SK-N-SH treated with all-trans-retinoic acid at 6 μM for 48 hours (cell line): ENCODE results near the gene NCBP3.

Source experiments
- ARNTL ChIP-seq: fragments of 450-650 bp; formaldehyde crosslinking; IDR thresholded peaks from 2 replicates; pipeline ENCODE4 v1.5.0; 2020; ENCODE audit warnings: low read depth, mild to moderate bottlenecking, moderate library complexity, borderline replicate concordance
- BACH2 ChIP-seq: fragments of 250-450 bp; sonication (Bioruptor Pico); IDR thresholded peaks from 2 replicates; pipeline ENCODE4 v1.9.0; 2021; ENCODE audit warnings: mild to moderate bottlenecking, borderline replicate concordance
- CREB5 ChIP-seq: fragments of 250-450 bp; sonication (Bioruptor Pico); IDR thresholded peaks from 2 replicates; pipeline ENCODE4 v1.5.1; 2020; ENCODE audit warnings: low read depth, mild to moderate bottlenecking, moderate library complexity
- CSDC2 ChIP-seq: fragments of 250-450 bp; sonication (Bioruptor Pico); IDR thresholded peaks from 2 replicates; pipeline ENCODE4 v1.5.0; 2020; ENCODE audit warnings: mild to moderate bottlenecking, moderate library complexity
- CSRNP3 ChIP-seq: fragments of 250-450 bp; sonication (Bioruptor Pico); IDR thresholded peaks from 2 replicates; pipeline ENCODE4 v1.5.1; 2021; ENCODE audit warnings: mild to moderate bottlenecking, moderate library complexity
- ESRRG ChIP-seq: fragments of 250-450 bp; sonication (Bioruptor Pico); IDR thresholded peaks from 2 replicates; pipeline ENCODE4 v1.6.1; 2021; ENCODE audit warnings: mild to moderate bottlenecking
- OSR1 ChIP-seq: fragments of 250-450 bp; sonication (Bioruptor Pico); IDR thresholded peaks from 2 replicates; pipeline ENCODE4 v1.8.0; 2022; ENCODE audit warnings: moderate library complexity, mild to moderate bottlenecking, inconsistent platforms
- PATZ1 ChIP-seq: fragments of 250-450 bp; sonication (Bioruptor Pico); IDR thresholded peaks from 2 replicates; pipeline ENCODE4 v1.8.0; 2020; ENCODE audit warnings: mild to moderate bottlenecking, moderate library complexity, borderline replicate concordance
- RARB ChIP-seq: fragments of 250-450 bp; sonication (Bioruptor Pico); IDR thresholded peaks from 2 replicates; pipeline ENCODE4 v1.8.0; 2021; ENCODE audit warnings: mild to moderate bottlenecking, moderate library complexity
- SNAI2 ChIP-seq: fragments of 250-450 bp; sonication (Bioruptor Pico); IDR thresholded peaks from 2 replicates; pipeline ENCODE4 v1.5.0; 2020; ENCODE audit warnings: mild to moderate bottlenecking, moderate library complexity
- ZFP3 ChIP-seq: fragments of 250-450 bp; sonication (Bioruptor Pico); IDR thresholded peaks from 2 replicates; pipeline ENCODE4 v1.5.0; 2020; ENCODE audit warnings: mild to moderate bottlenecking, moderate library complexity
- ZNF70 ChIP-seq: fragments of 450-650 bp; formaldehyde crosslinking; IDR thresholded peaks from 2 replicates; pipeline ENCODE4 v1.5.0; 2020; ENCODE audit warnings: mild to moderate bottlenecking, moderate library complexity
- ZNF8 ChIP-seq: fragments of 450-650 bp; formaldehyde crosslinking; IDR thresholded peaks from 2 replicates; pipeline ENCODE4 v1.5.0; 2020; ENCODE audit warnings: mild to moderate bottlenecking, moderate library complexity

GRCh38 chr17:3847165-3847670 is 1.2 kb upstream of the NCBP3 start:
- TF ChIP-seq BACH2 (CRISPR knock-in tag) (no peak), CSRNP3 (CRISPR knock-in tag) (no peak), CREB5 (CRISPR knock-in tag) (no peak), ESRRG (CRISPR knock-in tag) (no peak), ZFP3 (CRISPR knock-in tag) (no peak), PATZ1 (CRISPR knock-in tag) (no peak), ZNF70 (CRISPR knock-in tag) (no peak), RARB (CRISPR knock-in tag) (no peak), ARNTL (CRISPR knock-in tag) (no peak), OSR1 (CRISPR knock-in tag) (no peak), SNAI2 (CRISPR knock-in tag) (no peak), CSDC2 (no peak), ZNF8 (no peak)
